HEK293T (cell line): Measurements from ENCODE around the gene CD160.
A peak's percentile ranks its signal among the peaks of the same experiment; 100 is the strongest.
"Not testable (repeated sequence)": the region's sequence is repeated elsewhere in the genome, so short reads cannot be mapped to it uniquely, and the experiment has no call there.

Experiments
- CTCF ChIA-PET: fragments of 350-600 bp; formaldehyde crosslinking; extraction: SDS; loops from one replicate; lab custom pipeline; 2021; ENCODE audit warnings: antibody characterized with exemption, inconsistent platforms; lab: Yijun Ruan, JAX
- POLR2A ChIA-PET: fragments of 350-600 bp; formaldehyde crosslinking; extraction: SDS; loops from one replicate; lab custom pipeline; 2020; ENCODE audit warnings: antibody characterized with exemption, inconsistent platforms; lab: Yijun Ruan, JAX
- DNase-seq: peaks from one replicate; pipeline ENCODE4 v3.0.0; 2012; ENCODE audit warnings: mixed read lengths; ENCODE audit errors: extremely low spot score
- ARNT ChIP-seq: fragments of 450-650 bp; IDR thresholded peaks from 2 replicates; pipeline ENCODE4 v1.6.1; 2017; ENCODE audit warnings: mild to moderate bottlenecking
- BHLHE40 ChIP-seq: fragments of 450-650 bp; IDR thresholded peaks from 2 replicates; pipeline ENCODE4 v1.6.1; 2016; ENCODE audit warnings: mild to moderate bottlenecking, moderate library complexity, borderline replicate concordance
- CTBP1 ChIP-seq: fragments of 450-650 bp; IDR thresholded peaks from 2 replicates; pipeline ENCODE4 v1.6.1; 2016; ENCODE audit warnings: borderline replicate concordance
- ELF4 ChIP-seq: fragments of 450-650 bp; IDR thresholded peaks from 2 replicates; pipeline ENCODE4 v1.6.1; 2017; ENCODE audit warnings: antibody characterized with exemption
- FOXA1 ChIP-seq: fragments of 450-650 bp; IDR thresholded peaks from 2 replicates; pipeline ENCODE4 v1.6.1; 2016; ENCODE audit warnings: mild to moderate bottlenecking
- FOXK2 ChIP-seq: fragments of 450-650 bp; IDR thresholded peaks from 2 replicates; pipeline ENCODE4 v1.6.1; 2016; ENCODE audit warnings: mild to moderate bottlenecking
- FOXM1 ChIP-seq: fragments of 450-650 bp; IDR thresholded peaks from 2 replicates; pipeline ENCODE4 v1.6.1; 2017; ENCODE audit warnings: mild to moderate bottlenecking, borderline replicate concordance
- HDGF ChIP-seq: fragments of 450-650 bp; IDR thresholded peaks from 2 replicates; pipeline ENCODE4 v1.6.1; 2017; ENCODE audit warnings: antibody characterized with exemption, borderline replicate concordance
- L3MBTL2 ChIP-seq: fragments of 450-650 bp; conservative IDR thresholded peaks from 2 replicates; pipeline ENCODE4 v1.6.1; 2016; ENCODE audit warnings: mild to moderate bottlenecking
- LEF1 ChIP-seq: fragments of 450-650 bp; IDR thresholded peaks from 2 replicates; pipeline ENCODE4 v1.6.1; 2017; ENCODE audit warnings: mild to moderate bottlenecking, borderline replicate concordance
- NFRKB ChIP-seq: fragments of 450-650 bp; IDR thresholded peaks from 2 replicates; pipeline ENCODE4 v1.6.1; 2016; ENCODE audit warnings: mild to moderate bottlenecking, moderate library complexity
- SP1 ChIP-seq: fragments of 450-650 bp; IDR thresholded peaks from 2 replicates; pipeline ENCODE4 v1.6.1; 2017
- SUZ12 ChIP-seq: fragments of 450-650 bp; IDR thresholded peaks from 2 replicates; pipeline ENCODE4 v1.6.1; 2016; ENCODE audit warnings: mild to moderate bottlenecking
- TARDBP ChIP-seq: fragments of 450-650 bp; IDR thresholded peaks from 2 replicates; pipeline ENCODE4 v1.6.1; 2016
- ZNF384 ChIP-seq: fragments of 450-650 bp; IDR thresholded peaks from 2 replicates; pipeline ENCODE4 v1.6.1; 2016
- TF ChIP-seq, protein P1 (sequence below): fragments of 450-650 bp; IDR thresholded peaks from 2 replicates; pipeline ENCODE4 v1.6.1; 2016

CD160 gene

DNA sequence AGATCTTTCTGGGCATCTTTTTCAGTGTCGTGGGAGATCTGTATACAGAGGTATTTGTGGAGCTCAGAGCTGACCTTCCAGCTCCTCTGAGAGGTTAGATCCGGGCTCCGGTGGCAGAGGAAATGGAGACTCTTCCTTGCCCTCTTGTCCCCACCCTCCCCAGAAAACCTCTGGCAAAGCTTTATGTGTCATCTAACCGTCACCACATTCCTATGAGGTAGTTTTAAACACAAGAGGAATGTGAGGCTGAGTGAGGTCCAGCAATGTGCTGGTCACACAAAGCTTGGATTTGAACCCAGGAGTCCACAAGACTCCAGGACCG, 1.2 kb downstream of the CD160 start:
- DNase-seq = no peak
- TF ChIP-seq SUZ12 (no peak), FOXM1 (no peak), ZNF384 (no peak), LEF1 (no peak), FOXK2 (no peak), HDGF (no peak), NFRKB (no peak)
- ChIA-PET POLR2A (interaction anchor here (1.9 kb wide), 1 partner anchor 104 kb away, joined by 7 read pairs; the partner anchor contains the start of genes POLR3C and RNF115), CTCF (interaction anchor here (0.9 to 2.0 kb wide), 4 partner anchors 11 to 124 kb away, joined by 3 to 8 read pairs (median 4); no protein-coding TSS in a partner anchor)

DNA sequence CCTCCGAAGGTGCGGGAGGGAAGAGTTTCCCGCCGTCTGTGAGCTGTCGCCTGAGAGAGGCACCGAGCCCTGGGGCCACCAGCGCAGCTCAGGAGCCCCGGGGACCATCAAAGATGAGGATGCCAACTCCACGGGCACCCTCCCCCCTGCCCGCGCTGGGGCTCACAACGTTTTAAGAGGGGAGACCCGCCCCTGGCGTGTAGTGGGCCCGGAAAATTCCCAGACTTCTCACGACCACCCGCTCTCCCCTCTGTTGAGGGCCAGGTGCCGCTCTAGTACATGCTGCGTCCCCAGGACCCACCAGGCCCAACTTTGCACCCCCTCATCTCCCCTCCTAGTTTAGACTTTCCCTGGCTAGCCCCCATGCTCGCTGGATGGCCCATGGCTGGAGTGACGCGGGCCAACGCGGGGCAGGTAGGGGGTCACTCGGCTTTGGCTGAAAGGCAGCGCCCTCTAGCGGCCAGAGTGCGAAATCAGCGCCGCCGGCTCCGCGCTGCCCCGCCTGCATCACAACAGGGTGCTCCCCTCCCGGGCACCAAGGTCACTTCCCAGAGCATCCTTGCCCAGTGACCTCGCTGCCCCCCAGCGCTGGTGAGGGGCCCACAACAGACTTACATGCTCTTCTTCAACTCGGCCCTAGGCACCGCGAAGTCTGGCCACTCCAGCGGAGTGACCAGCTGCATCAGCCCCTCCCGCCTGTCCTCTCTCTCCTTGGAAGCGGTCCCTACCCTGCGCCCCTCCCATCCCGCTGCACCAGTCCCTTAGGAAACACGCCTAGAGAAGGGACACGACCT, 1.8 kb downstream of the CD160 start:
- TF ChIP-seq TARDBP (no peak), L3MBTL2 (no peak), HDGF (no peak), FOXA1 (no peak), SUZ12 (no peak)
- CTCF ChIA-PET = interaction anchor here (0.6 to 2.0 kb wide), 6 partner anchors 8 to 124 kb away, joined by 3 to 8 read pairs (median 4); no protein-coding TSS in a partner anchor
- peak; percentile 91 for DNase-seq
- POLR2A ChIA-PET = interaction anchor here (1.9 kb wide), 1 partner anchor 103 kb away, joined by 7 read pairs; the partner anchor contains the start of genes POLR3C and RNF115

DNA sequence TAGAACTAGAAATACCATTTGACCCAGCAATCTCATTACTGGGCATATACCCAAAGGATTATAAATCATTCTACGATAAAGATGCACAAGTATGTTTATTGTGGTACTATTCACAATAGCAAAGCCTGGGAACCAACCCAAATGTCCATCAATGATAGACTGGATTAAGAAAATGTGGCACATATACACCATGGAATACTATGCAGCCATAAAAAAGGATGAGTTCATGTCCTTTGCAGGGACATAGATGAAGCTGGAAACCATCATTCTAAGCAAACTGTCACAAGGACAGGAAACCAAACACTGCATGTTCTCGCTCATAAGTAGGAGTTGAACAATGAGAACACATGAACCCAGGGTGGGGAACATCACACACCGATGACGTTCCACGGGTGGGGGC, 6.9 kb downstream of the CD160 start:
- CTCF ChIA-PET = not testable (repeated sequence)
- POLR2A ChIA-PET = interaction anchor here (0.6 kb wide), 1 partner anchor 17 kb away, joined by 3 read pairs; no protein-coding TSS in a partner anchor

DNA sequence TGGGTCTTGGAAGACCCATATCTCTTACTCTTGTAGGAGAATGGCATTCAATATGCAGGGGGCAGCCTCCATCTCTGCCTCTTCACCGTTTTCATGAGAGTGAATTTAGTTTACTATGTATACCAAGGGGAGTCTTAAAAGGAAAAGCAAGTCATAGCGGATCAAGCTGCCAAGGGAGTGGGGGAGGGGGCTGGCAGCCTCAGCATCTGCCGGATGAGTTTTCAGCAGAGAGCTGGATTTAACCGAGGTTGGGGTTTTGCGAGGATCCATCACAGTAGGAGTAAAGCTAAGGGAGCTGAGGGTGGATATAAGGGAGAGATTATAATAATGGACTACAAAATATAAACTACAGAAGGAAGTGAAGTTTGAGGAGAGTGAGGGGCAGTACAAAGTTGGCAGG, 9.9 kb downstream of the CD160 start:
- ChIA-PET CTCF (no interaction called here), POLR2A (no interaction called here)
- TF ChIP-seq HDGF (no peak), FOXK2 (no peak), ARNT (no peak), SP1 (no peak), FOXM1 (no peak), BHLHE40 (no peak), LEF1 (no peak), L3MBTL2 (no peak), ELF4 (no peak), FOXA1 (no peak), ZNF384 (no peak), SUZ12 (no peak), NFRKB (no peak), TARDBP (no peak)
- TF ChIP-seq, protein P1, sequence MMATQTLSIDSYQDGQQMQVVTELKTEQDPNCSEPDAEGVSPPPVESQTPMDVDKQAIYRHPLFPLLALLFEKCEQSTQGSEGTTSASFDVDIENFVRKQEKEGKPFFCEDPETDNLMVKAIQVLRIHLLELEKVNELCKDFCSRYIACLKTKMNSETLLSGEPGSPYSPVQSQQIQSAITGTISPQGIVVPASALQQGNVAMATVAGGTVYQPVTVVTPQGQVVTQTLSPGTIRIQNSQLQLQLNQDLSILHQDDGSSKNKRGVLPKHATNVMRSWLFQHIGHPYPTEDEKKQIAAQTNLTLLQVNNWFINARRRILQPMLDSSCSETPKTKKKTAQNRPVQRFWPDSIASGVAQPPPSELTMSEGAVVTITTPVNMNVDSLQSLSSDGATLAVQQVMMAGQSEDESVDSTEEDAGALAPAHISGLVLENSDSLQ = no peak
- DNase-seq = no peak

More for the DNA sequence above, 6.9 kb downstream of the CD160 start:
- DNase-seq = not testable (repeated sequence)

DNA sequence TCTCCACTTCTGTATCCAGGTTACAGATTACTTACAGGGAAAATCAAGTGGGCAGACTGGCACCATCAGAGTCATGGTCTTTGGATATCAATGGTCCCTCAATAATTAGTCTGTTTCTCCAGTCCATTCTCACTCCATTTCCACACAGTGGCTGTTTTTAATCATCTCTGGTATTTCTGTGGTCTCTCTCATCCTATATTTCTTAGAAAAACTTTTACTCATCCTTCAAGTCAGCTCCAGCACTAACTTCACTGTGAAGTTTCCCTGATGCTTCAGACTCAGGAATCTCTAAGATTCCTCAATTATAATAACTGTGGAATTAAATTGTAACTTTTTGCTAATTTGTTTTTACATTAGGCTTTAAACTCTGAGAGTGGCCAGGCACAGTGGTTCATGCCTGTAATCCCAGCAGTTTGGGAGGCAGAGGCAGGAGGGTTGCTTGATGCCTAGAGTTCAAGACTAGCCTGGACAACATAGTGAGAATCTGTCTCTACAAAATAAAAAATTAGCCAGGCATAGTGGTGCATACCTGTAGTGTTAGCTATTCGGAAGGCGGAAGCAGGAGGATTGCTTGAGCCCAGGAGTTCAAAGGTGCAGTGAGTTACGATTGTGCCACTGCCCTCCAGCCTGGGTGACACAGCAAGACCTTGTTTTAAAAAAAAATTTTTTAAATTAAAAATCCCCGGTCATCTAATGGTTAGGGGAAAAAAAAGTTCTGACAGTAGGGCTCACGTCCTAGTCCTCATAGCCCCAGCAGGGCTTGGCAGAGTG, 10.6 kb downstream of the CD160 start:
- TF ChIP-seq NFRKB (no peak), LEF1 (no peak), ARNT (no peak), FOXA1 (no peak), FOXK2 (no peak), TARDBP (no peak), ELF4 (no peak), CTBP1 (no peak)
- CTCF ChIA-PET = interaction anchor here (0.8 kb wide), 1 partner anchor 8 kb away, joined by 4 read pairs; no protein-coding TSS in a partner anchor
- DNase-seq = no peak
- POLR2A ChIA-PET = no interaction called here

DNA sequence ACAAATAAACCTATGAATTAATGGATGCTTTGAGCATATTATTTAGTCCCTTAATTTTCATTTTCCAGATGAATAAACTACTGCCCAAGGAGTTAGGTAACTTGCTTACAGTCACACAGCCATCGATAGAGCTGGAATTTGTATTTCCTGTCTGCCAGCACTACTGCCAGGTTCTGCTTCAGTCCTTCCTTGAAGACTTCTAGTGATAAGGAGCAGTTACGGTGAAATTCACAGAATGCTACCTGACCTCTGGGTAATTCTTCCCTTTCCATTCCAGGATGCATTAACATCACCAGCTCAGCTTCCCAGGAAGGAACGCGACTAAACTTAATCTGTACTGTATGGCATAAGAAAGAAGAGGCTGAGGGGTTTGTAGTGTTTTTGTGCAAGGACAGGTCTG, 11.2 kb downstream of the CD160 start:
- POLR2A ChIA-PET = no interaction called here
- CTCF ChIA-PET = interaction anchor here (0.8 to 1.0 kb wide), 2 partner anchors 9 to 25 kb away, joined by 4 read pairs; no protein-coding TSS in a partner anchor
- DNase-seq = no peak
- TF ChIP-seq ARNT = no peak
- no peak for TF ChIP-seq BHLHE40
- TF ChIP-seq ELF4 = no peak
- no peak for TF ChIP-seq HDGF
- no peak for TF ChIP-seq LEF1

DNA sequence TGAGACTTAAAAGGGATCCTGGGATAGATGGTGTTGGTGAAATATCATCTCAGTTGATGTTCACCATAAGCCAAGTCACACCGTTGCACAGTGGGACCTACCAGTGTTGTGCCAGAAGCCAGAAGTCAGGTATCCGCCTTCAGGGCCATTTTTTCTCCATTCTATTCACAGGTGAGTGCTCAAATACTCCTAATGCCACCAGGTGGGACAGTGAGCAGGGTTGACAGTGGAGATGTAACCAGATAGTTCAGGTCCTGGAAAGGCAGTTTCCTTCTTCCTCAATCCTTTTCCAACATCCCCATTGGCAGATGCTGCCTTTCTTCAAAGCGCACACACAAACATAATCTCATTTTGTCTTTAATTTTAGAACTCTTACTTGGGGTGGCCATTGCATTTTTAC, 11.6 kb downstream of the CD160 start:
- CTCF ChIA-PET = interaction anchor here (0.8 to 1.0 kb wide), 2 partner anchors 9 to 24 kb away, joined by 4 read pairs; no protein-coding TSS in a partner anchor
- DNase-seq = no peak
- POLR2A ChIA-PET = no interaction called here
- TF ChIP-seq FOXK2 (no peak), NFRKB (no peak), LEF1 (no peak), ELF4 (no peak), SP1 (no peak), FOXM1 (no peak), FOXA1 (no peak)
